T-helper 1 cell treated with Interleukin-12 subunit alpha and Interleukin-12 subunit beta and Interleukin-4 antibody, amounts not matched to agents 30 ng/mL and 1 ng/mL, for 36 hours (primary cell): ENCODE measurements around the gene SIGLEC8. TPM values are rescaled to one million over a fixed set of nuclear protein-coding genes. Genes with fewer than 3 reads are reported as not detected.
"Not testable (repeated sequence)": the region's sequence is repeated elsewhere in the genome, so short reads cannot be mapped to it uniquely, and the experiment has no call there.

ENCODE experiments used
- intact Hi-C: fragments of 100-400 bp; cut with micrococcal nuclease; formaldehyde crosslinking; loops from one replicate; pipeline ENCODE4 v1.15.1; 2024
- total RNA-seq: library from RNA; stranded (reverse); gene quantifications from 2 replicates; pipeline ENCODE4 v1.2.3, GENCODE V29; 2022

SIGLEC8 gene
- total RNA-seq, 1 donor from 2014 or later = not detected

DNA sequence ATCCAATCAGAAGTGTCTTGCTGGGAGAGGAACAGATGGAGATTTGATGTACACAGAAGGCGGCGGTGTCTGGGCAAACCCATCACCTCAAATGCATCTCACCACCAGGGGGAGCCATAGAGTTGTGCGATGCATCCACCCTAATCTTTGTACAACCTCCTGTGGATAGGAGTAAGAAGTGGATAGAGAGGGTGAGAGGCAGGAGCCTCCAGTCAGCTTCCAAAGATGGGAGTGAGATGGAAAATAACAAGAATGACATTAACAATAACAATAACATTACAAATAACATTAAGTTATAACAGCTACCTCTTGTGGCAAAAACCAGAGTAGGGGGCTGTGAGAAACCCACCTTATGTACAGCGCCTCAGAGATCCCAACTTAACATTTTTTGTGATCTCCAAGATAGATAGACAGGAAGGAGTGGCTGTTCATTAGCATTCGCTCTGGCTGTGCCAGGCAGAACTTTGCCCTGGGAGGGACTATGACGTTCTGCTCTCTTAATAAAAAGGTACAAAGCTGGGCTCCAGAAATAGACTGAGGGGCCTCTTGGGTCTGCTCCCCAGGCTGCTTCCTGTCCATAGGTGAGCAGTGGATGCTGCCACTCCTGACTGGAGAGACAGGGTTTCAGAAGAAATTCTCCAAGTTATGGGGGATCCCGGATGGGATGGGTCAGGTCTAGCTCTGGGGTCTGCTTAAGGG is 14.9 kb upstream of the SIGLEC8 start:
- intact Hi-C loops = loop anchor here (1.0 to 2.0 kb wide), 7 partner anchors 42 to 306 kb away; no protein-coding TSS in a partner anchor

DNA sequence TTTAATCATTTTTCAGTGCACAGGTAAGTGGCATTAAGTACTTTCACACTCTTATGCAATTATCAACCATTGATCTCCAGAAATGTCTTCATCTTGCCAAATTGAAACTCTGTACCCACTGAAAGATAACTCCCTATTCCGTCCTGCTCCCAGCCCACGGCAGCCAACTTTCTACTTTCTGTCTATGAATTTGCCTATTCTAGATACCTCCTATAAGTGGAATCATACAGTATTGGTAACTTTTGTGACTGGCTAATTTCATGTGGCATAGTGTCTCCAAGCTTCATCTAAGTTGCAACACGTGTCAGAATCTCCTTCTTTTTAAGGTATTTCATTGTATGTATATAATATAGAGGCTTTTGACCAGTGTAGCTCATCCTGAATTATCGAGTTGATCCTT is 14.4 kb upstream of the SIGLEC8 start:
- intact Hi-C loops = loop anchor here (1.0 to 2.0 kb wide), 7 partner anchors 43 to 306 kb away; no protein-coding TSS in a partner anchor

DNA sequence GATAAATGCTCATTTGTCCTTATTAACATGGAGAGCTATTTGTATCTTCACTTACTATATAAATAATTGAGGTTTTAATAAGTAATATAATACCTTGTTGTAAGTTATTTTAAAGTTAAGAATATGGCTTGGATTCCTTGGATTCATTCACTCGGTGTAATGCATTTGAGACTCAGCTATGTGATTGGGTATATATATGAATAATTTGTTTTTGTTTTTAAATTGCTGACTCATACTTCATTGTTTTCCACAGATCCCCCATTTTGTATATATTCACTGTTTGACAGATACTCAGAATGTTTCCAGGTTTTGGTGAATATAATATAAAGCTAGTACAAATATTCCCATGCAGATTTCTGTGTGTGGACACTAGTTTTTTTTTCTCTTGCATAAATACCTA is 13.3 kb upstream of the SIGLEC8 start:
- intact Hi-C loops = no loop called here

DNA sequence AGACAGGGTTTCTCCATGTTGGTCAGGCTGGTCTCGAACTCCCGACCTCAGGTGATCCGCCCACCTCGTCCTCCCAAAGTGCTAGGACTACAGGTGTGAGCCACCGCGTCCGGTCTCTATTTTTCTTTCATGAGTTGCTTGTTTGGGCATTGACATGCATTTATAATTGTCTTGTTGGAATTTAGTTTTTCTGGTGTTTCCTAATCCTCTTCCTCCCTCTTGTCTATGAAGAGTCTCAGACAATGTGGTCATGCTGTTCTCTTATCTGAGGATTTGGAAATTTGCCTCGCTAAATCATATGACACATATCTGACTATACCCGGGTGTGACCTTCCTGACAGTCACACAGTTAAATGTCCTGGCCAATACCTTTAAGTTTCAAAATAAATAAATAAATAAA is 12.7 kb upstream of the SIGLEC8 start:
- intact Hi-C loops = no loop called here

DNA sequence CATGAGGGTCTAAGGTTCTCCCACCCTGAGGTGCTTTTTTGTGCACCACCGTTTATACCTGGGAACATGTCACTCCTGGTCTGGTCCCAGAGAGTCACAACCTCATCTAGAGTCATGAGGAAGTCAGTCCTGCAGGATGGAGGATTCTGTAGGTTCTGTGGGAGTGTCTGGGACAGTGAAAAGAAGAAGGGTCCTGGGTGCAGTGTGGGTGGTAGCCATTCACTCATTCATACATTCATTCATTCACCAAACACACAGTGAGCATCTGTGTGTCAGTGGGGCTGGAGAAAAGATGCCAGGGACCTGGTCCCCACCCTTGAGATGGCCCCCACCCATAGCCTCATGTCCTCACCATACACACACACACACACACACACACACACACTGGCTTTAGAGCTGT is 11.4 kb upstream of the SIGLEC8 start:
- intact Hi-C loops = no loop called here

DNA sequence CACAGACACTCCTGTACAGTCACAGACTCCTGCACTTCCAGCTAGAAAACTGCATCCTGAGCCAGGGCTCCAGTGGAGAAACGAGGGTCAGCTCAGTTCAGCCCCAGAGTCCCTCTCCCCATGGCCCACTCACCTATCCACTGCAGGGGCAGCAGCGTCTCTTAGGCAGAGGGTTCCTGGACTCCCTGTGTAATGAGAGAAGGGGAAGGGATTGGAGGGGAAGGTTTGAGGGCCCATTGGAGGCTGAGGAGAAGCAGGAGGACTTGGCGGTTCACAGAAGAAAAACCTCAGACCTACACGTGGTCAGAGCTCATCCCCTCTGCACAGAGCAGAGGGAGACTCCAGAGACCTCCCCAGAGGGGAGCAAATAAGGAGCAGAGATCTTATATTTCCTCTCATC is 10.9 kb upstream of the SIGLEC8 start:
- intact Hi-C loops = no loop called here

DNA sequence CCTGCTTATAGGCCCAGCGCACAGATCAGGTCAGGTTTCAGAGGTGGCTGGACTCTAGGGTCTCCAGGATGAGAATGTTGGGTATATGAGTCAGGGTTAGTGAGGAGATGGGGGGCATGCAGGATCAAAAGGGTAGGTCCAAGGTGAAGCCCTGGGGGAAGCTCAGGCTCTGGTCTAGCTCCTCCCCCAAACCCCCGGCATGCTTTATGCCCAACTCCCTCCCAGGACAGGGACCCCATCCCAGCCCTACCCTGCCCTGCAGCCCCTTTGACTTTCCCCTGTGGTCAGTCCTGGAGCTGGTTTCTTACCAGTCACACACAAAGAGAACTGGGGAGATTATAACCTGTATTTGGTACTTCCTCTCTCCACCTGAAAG is 10.3 kb upstream of the SIGLEC8 start:
- intact Hi-C loops = no loop called here

DNA sequence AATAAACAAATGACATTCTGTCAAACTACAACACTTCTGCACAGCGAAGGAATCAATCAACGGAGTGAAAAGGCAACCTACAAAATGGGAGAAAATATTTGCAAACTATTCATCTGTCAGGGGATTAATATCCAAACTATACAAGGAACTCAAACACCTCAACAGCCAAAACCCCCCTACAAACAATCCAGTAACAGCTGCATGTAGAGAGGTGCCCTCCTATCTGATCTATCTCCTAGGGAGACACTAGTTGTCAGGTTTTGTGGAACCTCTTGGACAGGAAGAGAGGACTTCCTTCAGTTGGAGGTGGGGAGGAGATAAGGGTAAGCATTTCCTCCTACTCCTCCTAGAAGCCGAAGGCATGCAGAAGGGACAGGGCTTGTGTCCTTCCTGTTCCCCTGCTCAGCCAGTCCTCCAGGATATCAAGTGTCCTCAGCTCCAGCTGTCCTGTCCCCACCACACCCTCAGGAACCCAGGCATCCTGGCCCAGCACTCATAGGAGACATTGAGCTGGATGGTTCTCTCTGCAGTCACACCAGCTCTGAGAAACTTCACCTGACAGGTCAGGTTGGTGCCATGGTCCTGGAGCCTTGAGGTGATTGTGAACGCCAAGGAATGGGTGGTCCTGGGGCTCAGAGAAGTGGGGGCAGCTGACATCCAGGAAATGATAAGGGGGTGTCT is 9.8 kb upstream of the SIGLEC8 start:
- intact Hi-C loops = no loop called here

DNA sequence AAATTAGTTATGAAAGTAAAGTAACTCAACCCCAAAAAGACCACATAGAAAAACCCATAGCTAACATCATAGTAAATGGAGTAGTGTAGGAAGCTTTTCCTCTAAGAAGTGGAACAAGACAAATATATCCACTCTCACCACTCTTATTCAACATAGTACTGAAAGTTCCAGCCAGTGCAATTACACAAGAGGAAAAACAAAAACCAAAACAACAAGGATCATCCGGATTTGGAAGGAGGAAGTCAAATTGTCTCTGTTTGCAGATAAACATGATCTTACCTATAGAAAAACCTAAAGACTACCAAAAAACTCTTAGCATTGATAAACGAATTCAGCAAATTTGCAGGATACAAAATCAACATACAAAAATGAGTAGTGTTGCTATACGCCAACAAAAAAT is 8.5 kb upstream of the SIGLEC8 start:
- intact Hi-C loops = no loop called here

DNA sequence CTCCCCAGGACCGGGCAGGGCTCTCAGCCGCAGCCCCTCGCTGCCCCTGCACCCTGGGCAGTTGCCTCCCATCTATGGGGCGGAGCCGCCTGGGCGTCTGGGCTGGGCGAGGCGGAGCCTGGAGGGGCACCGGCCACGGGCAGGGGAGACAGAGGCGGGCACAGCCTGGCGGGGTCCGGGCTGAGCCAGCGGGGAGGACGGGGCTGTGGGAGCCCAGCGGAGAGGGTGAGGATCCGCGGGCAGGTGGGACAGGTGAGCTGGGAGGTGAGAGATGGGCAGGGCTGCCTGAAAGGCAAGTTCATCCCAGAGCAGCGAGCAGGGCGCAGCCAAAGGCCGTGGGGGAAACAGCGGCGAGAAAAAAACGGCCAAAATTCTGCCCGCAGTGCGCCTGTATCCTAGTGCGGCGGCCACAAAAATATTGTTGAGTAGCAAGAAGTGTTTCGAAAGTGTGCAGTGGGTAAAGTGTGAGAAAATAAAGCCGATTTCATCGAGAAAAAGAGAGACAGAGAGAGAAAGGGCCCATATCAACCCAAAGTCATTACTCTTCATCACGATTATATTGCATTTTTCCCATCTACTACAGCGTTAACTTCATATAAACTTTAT is 5.8 kb upstream of the SIGLEC8 start:
- intact Hi-C loops = not testable (repeated sequence)

DNA sequence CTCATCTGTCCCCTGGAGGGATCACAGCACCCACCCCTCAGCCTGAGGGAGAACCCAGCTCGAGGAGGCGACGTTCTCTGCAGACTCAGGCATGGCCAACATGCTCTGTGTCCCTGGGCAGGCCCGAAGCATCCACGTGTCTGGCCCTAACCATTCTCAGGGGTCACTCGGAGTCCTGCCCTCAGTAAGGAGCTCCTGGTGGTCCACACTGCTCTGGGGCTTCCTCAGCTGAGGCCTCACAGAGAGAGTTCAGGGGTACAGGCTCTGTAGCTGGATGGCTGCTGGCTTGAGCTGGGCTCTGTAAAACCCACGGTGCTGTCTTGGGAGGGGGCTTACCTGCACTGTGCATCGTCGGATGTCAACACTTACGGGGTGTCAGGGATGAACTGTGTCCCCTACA is 4.4 kb upstream of the SIGLEC8 start:
- intact Hi-C loops = no loop called here

DNA sequence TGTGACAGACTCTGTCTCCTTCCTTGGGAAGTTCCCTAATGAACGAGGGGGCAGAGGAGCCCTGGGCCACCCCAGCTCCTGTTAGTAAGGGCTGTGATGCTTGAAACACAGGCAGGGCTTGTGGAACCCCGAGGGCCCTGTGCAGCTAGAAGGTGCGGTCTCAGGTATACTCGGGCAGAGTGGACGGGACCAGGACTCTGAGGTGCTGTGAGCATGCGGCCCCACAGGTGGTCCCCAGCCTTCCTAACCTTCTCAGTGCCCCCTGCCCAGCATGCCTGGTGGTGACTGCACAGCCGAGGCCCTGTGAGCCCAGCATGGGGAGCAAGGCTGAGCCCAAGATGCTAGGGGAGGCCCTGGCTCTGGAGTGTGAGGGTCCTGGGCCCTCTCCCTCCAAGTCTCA is 4.0 kb upstream of the SIGLEC8 start:
- intact Hi-C loops = no loop called here

DNA sequence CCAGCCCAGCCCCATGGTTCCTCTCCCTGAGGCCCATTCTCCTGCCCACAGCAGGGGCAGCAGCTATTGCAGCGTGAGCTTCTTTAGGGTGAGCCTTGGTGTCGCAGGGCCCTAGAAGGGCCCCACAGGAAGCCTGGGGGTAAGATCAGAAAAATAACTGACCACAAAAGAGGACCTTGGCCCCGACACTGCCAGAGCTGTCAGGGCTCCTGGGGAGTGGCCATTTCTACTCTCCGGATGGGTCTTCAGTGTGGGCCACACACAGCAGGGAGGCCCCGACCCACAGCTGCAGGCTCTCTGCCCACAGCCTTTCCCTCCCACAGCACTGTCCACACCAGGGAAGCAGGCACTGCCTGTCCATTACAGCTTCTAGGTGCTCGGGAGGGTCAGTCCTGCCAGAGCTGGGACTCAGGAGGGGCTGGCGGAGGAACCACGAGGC is 3.5 kb upstream of the SIGLEC8 start:
- intact Hi-C loops = no loop called here

DNA sequence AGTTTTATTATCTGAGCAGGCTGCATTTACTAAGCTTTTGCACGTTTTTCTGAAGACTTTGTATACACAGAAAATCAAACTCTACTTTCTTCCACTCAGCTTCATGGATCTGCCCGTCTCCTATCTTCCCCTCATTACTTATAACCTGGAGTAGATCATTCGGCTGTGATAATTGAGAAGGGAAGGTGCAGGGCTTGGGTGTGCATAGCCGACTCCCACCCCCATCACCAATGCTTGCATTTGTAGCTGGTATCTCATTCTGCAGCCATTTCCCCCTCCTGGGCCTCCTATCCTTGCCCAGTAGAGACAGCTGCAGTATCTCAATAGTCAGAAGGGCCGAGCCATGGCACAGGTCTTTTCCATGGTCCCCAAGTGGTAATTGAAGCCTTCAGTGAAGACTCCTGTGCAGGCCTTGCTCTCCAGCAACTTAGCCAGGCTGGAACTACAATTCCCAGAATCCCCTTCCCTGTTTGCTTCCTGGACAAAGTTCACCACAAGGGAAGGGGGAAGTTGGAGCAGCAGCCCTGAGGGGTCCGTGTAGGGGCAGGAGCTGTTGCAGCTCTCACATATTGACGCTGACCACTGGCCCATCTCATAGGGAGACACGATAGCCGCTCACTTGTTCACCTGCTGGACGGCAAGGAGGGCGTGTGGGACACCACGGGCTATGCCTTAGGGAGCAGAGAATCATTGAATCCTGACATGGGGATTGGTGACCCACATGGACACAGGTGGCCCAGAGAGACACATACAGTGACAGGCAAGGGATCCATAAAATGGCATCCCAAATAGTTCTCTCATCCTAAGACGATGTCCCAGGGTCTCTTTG is 2.1 kb upstream of the SIGLEC8 start:
- intact Hi-C loops = no loop called here

DNA sequence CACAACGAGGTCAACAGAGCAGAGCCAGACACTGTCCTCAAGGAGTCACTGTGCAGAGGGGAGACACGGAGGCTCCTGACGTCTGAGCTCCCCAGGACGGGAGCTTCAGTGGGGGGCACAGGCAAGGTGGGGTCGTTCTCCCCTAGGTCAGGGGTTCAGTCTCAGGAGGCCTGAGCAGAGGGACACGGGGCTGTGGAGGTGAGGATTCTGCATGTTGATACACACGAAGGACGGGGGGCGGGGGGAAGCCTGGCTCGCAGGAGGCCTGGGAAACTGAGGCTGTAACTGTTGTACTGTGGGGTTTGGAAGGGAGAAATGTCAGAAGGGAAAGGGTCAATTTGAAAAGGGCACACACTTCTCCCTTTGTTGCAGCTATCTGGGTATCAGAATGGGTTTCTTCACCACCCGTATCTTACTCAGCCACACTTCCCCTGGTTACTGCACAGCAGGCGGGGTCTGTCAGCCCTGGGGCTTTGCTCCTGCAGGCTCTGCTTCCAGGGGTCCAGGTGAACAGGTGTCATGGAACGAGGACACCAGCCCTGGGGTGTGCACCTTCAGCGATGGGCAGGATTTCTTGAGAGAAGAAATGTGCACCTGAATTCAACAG is 748 bp upstream of the SIGLEC8 start:
- intact Hi-C loops = no loop called here

DNA sequence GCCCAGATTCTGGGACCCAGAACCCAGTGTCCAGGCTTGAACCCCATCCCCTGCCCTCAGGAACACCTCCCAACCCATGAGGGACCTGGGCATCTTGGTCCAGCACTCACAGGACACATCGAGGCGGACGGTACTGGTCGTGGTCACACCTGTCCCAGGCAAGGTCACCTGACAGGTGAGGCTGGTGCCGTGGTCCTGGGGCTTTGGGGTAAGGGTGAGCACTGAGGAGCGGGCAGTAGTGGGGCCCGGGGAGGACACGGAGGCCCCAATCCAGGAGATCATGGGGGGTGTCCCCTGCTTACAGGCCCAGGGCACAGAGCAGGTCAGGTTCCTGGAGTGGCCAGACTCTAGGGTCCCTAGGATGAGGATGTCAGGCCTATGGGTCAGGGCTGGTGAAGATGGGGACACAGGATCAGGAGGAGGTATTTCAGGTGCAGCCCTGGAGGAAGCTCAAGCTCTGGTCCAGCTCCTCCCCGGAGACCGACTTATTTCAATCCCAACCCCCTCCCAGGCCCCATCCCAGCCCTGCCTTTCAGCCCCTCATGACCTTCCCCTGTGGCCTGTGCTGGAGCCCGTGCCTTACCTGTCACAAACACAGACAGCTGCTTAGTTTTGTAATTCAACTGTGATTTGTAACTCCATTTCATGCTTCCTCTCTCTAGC is 772 bp downstream of the SIGLEC8 start:
- intact Hi-C loops = no loop called here

DNA sequence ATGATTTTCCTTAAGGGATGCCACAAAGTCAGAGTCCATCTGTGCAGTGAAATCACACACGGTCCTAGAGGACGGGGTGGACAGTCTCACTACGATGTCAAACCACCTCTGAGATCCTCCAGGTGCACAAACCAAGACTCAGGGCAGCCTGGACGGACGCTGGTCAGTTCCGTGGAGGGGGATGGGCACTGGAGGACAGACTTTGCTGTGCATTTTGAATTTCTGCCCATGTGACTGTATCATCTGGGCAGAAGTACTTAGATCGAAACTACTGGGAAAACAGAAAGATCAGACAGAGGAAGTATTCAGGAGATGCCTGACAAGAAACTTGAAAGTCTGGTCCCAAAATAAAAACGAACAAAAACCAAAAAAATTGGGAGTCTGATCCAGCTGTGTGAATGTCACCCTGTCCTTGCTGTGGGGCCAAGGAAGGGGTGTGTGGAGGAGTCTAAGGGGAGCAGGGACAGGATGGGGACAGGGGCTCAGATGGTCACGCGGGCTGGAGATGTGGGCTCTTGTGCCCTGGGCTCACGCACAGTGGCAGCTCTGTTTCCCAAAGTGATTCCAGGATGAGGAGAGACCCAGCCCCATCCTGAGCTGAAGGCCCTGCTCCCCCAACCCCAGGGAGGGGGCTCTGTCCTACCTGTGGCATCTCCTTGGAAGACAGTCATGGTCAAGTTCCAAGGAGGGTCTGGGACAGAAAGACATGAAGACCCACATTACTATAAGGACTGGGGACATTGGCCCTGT is 1.5 kb downstream of the SIGLEC8 start:
- intact Hi-C loops = no loop called here

DNA sequence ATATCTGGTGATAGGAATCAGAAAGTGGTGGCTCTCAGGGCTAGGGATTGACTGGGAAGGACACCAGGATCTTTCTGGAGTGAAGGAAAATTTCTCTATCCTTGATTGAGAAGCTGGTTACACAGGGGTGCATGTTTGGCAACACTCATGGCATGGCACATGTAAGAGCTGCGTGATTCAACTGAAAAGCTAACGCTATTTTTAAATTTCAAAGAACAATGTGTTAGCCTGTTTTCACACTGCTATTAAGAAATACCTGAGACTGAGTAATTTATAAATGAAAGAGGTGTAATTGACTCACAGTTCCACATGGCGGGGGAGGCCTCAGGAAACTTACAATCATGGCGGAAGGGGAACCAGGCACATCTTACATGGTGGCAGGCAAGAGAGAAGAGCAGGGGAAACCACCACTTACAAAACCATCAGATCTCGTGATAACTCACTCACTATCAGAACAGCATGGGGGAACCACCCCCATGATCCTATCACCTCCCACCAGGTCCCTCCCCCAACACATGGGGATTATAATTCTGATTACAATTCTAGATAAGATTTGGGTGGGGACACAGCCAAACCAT is 7.4 kb downstream of the SIGLEC8 start:
- intact Hi-C loops = no loop called here

DNA sequence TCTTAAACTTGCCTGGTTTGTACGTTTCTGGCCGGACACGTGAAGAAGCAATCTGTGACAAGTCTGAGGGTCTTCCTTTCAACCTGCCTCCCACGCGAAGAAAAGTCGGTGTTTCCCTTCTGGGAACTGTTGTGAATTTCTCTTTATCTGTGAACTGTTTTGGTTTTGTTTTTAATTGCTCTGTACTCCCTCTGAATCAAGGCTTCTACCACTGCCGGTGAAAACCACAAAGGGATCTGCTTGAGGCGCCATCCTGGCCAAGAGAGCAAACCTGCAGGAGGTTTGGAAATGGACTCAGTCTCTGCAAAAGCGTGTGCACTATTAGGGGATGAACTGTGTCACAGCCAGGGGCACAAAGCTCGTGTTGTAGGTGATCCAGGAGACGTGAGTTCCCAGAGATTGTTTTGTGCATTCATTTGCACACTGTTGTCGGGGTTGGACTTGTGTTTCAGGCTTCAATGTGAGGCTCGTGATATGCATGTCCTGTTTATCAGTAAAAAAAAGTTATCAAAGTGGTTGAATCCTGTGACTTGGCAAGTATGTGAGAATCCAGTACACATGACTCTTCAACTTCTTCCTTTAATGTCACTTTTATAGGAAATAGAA is 9.7 kb downstream of the SIGLEC8 start:
- intact Hi-C loops = no loop called here
